GM23338 (cell line): ENCODE results near the gene TMEM252. TPM values are rescaled to one million over a fixed set of nuclear protein-coding genes. Genes with fewer than 3 reads are reported as not detected.
A peak's percentile ranks its signal among the peaks of the same experiment; 100 is the strongest.

Experiments used
- ATAC-seq: fragments of 200-7000 bp; cut with Tn5 transposase; 3 replicates; pipeline ENCODE4 v1.9.1; 2020
- DNase-seq: peaks from one replicate; pipeline ENCODE4 v3.0.0-alpha.2; 2015; ENCODE audit warnings: low spot score
- H2AFZ ChIP-seq: fragments of 200-600 bp; sonication (generic); 2 replicates; pipeline ENCODE4 v1.8.0; 2016; ENCODE audit warnings: antibody characterized with exemption, mild to moderate bottlenecking, moderate library complexity
- H3F3A ChIP-seq: fragments of 200-600 bp; sonication (generic); replicated peaks from 2 replicates; pipeline ENCODE4 v1.8.0; 2017; ENCODE audit warnings: antibody characterized with exemption, mixed run types, low read depth
- H3K27ac ChIP-seq: fragments of 200-600 bp; sonication (generic); 2 replicates; pipeline ENCODE4 v1.6.1; 2016; ENCODE audit warnings: low read depth
- H3K27me3 ChIP-seq: fragments of 200-600 bp; sonication (generic); 2 replicates; pipeline ENCODE4 v1.8.0; 2016; ENCODE audit warnings: mild to moderate bottlenecking, mixed run types, moderate library complexity; ENCODE audit not compliant: insufficient read depth
- H3K36me3 ChIP-seq: fragments of 200-600 bp; sonication (generic); 2 replicates; pipeline ENCODE4 v1.8.0; 2016; ENCODE audit warnings: mild to moderate bottlenecking; ENCODE audit not compliant: insufficient read depth
- H3K4me1 ChIP-seq: fragments of 200-600 bp; sonication (generic); 2 replicates; pipeline ENCODE4 v1.8.0; 2016; ENCODE audit warnings: mild to moderate bottlenecking, moderate library complexity; ENCODE audit not compliant: insufficient read depth
- H3K4me2 ChIP-seq: fragments of 200-600 bp; sonication (generic); 2 replicates; pipeline ENCODE4 v1.7.1; 2017; ENCODE audit warnings: mixed run types
- H3K4me3 ChIP-seq: fragments of 200-600 bp; sonication (generic); 2 replicates; pipeline ENCODE4 v1.6.1; 2016; ENCODE audit warnings: mixed run types
- H3K79me2 ChIP-seq: fragments of 200-600 bp; sonication (generic); replicated peaks from 2 replicates; pipeline ENCODE4 v1.8.0; 2017; ENCODE audit warnings: mild to moderate bottlenecking; ENCODE audit not compliant: insufficient read depth
- H3K9me2 ChIP-seq: fragments of 200-600 bp; sonication (generic); 2 replicates; pipeline ENCODE4 v1.8.0; 2017; ENCODE audit not compliant: insufficient read depth
- H4K20me1 ChIP-seq: fragments of 200-600 bp; sonication (generic); replicated peaks from 2 replicates; pipeline ENCODE4 v1.8.0; 2017; ENCODE audit warnings: mild to moderate bottlenecking; ENCODE audit not compliant: insufficient read depth
- H3K27ac Mint-ChIP-seq: 2 replicates; pipeline ENCODE4 v1.8.0; 2020; ENCODE audit warnings: inconsistent platforms, mild to moderate bottlenecking, moderate library complexity, mixed read lengths
- H3K27me3 Mint-ChIP-seq: 3 replicates; pipeline ENCODE4 v1.8.0; 2022; ENCODE audit warnings: low read depth, mild to moderate bottlenecking, moderate library complexity, mixed read lengths, inconsistent platforms; ENCODE audit not compliant: insufficient read depth, poor library complexity
- H3K36me3 Mint-ChIP-seq: 3 replicates; pipeline ENCODE4 v1.8.0; 2021; ENCODE audit warnings: low read depth, mild to moderate bottlenecking, inconsistent platforms, moderate library complexity, mixed read lengths
- H3K4me1 Mint-ChIP-seq: 3 replicates; pipeline ENCODE4 v1.8.0; 2020; ENCODE audit warnings: mild to moderate bottlenecking, inconsistent platforms, mixed read lengths
- H3K4me3 Mint-ChIP-seq: 3 replicates; pipeline ENCODE4 v1.8.0; 2021; ENCODE audit warnings: moderate library complexity, mild to moderate bottlenecking, inconsistent platforms, mixed read lengths
- H3K9me3 Mint-ChIP-seq: 3 replicates; pipeline ENCODE4 v1.8.0; 2020; ENCODE audit warnings: moderate library complexity, mild to moderate bottlenecking, inconsistent platforms, mixed read lengths
- CREB1 ChIP-seq: fragments of 250-450 bp; sonication (Bioruptor Pico); IDR thresholded peaks from 2 replicates; pipeline ENCODE4 v1.5.0; 2020; ENCODE audit warnings: low read depth, mild to moderate bottlenecking, moderate library complexity
- EZH2 ChIP-seq: fragments of 200-600 bp; sonication (generic); IDR thresholded peaks from one replicate; pipeline ENCODE4 v1.8.0; 2017; ENCODE audit warnings: antibody characterized with exemption, mild to moderate bottlenecking, low read depth; ENCODE audit not compliant: unreplicated experiment
- EZH2phosphoT487 ChIP-seq: fragments of 200-600 bp; sonication (generic); IDR thresholded peaks from one replicate; pipeline ENCODE4 v1.8.1; 2018; ENCODE audit warnings: antibody characterized with exemption; ENCODE audit not compliant: unreplicated experiment
- JUNB ChIP-seq: IDR thresholded peaks from one replicate; pipeline ENCODE4 v1.6.1; 2016; ENCODE audit warnings: antibody characterized with exemption; ENCODE audit not compliant: unreplicated experiment
- NANOG ChIP-seq: IDR thresholded peaks from 2 replicates; pipeline ENCODE4 v1.6.1; 2016; ENCODE audit warnings: antibody characterized with exemption, borderline replicate concordance
- POLR2AphosphoS5 ChIP-seq: IDR thresholded peaks from 2 replicates; pipeline ENCODE4 v1.6.1; 2016; ENCODE audit warnings: antibody characterized with exemption, low read depth
- STAT1 ChIP-seq: IDR thresholded peaks from one replicate; pipeline ENCODE4 v1.6.1; 2016; ENCODE audit warnings: antibody characterized with exemption; ENCODE audit not compliant: unreplicated experiment
- ZNF114 ChIP-seq: fragments of 250-450 bp; sonication (Bioruptor Pico); IDR thresholded peaks from 2 replicates; pipeline ENCODE4 v1.5.0; 2020; ENCODE audit warnings: mild to moderate bottlenecking, moderate library complexity
- ZNF331 ChIP-seq: fragments of 250-450 bp; sonication (Bioruptor Pico); IDR thresholded peaks from 2 replicates; pipeline ENCODE4 v1.5.0; 2020; ENCODE audit warnings: low read depth, mild to moderate bottlenecking, moderate library complexity
- polyA plus RNA-seq: library from polyadenylated mRNA; unstranded; fragments of >200 nt; fragmentation: Nextera tagmentation; extraction: Ambion mirVana; gene quantifications from 2 replicates; pipeline ENCODE4 v1.2.1, GENCODE V29; 2016
- total RNA-seq: library from RNA; depleted of rRNA; stranded (reverse); fragments of >200 nt; shearing (Covaris generic); gene quantifications from 2 replicates; pipeline ENCODE4 v1.2.3, GENCODE V29; 2014
- TF ChIP-seq, protein P1 (sequence below): IDR thresholded peaks from one replicate; pipeline ENCODE4 v1.6.1; 2018; ENCODE audit warnings: antibody characterized with exemption; ENCODE audit not compliant: unreplicated experiment
- TF ChIP-seq, protein P2 (sequence below), 2 experiments: fragments of 200-600 bp in 1 of 2; sonication (generic) in 1 of 2; conservative IDR thresholded peaks; 2 replicates each; pipeline versions ENCODE4 v1.5.1 to v1.6.1; 2016 to 2017; ENCODE audit warnings: antibody characterized with exemption in 2 of 2, low read depth in 2 of 2, mild to moderate bottlenecking in 2 of 2, moderate library complexity in 1 of 2
- TF ChIP-seq, protein P3 (sequence below): IDR thresholded peaks from 2 replicates; pipeline ENCODE4 v1.6.1; 2016; ENCODE audit warnings: antibody characterized with exemption

TMEM252 gene
- total and polyA plus RNA-seq, 2 experiments from 2014 or later, result not detected

DNA sequence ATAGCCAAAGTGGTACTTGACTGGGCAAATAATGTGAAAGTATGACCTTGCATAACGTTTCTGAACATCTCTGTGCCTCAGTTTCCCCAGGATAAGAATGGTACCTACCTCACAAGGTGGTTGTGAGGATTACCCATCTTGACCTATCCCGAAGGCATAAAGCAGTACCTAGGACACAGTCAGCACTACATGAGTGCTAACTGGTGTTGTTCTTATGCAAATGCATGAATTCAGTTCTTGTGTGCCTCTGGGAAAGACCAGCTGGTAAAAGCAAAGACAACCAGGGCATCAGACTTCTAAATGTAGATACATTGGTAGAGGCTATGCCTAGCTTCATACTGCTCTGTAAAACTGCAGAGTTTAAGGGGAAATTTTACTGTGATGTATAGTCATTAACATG lies 21.8 kb upstream of the TMEM252 start:
- Mint-ChIP-seq H3K27me3 (peaks cover 13% of the 10 kb centered on the region), H3K9me3 (no peaks in the 10 kb centered on the region), H3K4me1 (peaks cover 26% of the 10 kb centered on the region; the same call in 2 of the 3 replicates), H3K4me3 (no peak overlapping the region), H3K27ac (no peak overlapping the region), H3K36me3 (no peaks in the 10 kb centered on the region)
- Histone ChIP-seq H3K27ac (no peak overlapping the region), H3K27me3 (no peaks in the 10 kb centered on the region; the same call in 1 of the 2 replicates), H3K4me1 (peaks cover 24% of the 10 kb centered on the region), H3K9me2 (no peaks in the 10 kb centered on the region), H3F3A (no peaks in the 10 kb centered on the region), H4K20me1 (no peaks in the 10 kb centered on the region), H3K36me3 (no peaks in the 10 kb centered on the region), H3K4me2 (peak overlapping the region; percentile 7; the same call in 1 of the 2 replicates), H3K79me2 (no peaks in the 10 kb centered on the region), H2AFZ (no peak overlapping the region), H3K4me3 (no peak overlapping the region)
- ATAC-seq (peak; percentile 78), DNase-seq (peak; percentile 61)
- no peak for TF ChIP-seq EZH2phosphoT487
- TF ChIP-seq EZH2, result no peak
- no peak for TF ChIP-seq STAT1
- TF ChIP-seq, protein P1, sequence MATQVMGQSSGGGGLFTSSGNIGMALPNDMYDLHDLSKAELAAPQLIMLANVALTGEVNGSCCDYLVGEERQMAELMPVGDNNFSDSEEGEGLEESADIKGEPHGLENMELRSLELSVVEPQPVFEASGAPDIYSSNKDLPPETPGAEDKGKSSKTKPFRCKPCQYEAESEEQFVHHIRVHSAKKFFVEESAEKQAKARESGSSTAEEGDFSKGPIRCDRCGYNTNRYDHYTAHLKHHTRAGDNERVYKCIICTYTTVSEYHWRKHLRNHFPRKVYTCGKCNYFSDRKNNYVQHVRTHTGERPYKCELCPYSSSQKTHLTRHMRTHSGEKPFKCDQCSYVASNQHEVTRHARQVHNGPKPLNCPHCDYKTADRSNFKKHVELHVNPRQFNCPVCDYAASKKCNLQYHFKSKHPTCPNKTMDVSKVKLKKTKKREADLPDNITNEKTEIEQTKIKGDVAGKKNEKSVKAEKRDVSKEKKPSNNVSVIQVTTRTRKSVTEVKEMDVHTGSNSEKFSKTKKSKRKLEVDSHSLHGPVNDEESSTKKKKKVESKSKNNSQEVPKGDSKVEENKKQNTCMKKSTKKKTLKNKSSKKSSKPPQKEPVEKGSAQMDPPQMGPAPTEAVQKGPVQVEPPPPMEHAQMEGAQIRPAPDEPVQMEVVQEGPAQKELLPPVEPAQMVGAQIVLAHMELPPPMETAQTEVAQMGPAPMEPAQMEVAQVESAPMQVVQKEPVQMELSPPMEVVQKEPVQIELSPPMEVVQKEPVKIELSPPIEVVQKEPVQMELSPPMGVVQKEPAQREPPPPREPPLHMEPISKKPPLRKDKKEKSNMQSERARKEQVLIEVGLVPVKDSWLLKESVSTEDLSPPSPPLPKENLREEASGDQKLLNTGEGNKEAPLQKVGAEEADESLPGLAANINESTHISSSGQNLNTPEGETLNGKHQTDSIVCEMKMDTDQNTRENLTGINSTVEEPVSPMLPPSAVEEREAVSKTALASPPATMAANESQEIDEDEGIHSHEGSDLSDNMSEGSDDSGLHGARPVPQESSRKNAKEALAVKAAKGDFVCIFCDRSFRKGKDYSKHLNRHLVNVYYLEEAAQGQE, result no peak
- no peak for TF ChIP-seq ZNF114
- TF ChIP-seq JUNB, result no peak
- TF ChIP-seq, protein P2, sequence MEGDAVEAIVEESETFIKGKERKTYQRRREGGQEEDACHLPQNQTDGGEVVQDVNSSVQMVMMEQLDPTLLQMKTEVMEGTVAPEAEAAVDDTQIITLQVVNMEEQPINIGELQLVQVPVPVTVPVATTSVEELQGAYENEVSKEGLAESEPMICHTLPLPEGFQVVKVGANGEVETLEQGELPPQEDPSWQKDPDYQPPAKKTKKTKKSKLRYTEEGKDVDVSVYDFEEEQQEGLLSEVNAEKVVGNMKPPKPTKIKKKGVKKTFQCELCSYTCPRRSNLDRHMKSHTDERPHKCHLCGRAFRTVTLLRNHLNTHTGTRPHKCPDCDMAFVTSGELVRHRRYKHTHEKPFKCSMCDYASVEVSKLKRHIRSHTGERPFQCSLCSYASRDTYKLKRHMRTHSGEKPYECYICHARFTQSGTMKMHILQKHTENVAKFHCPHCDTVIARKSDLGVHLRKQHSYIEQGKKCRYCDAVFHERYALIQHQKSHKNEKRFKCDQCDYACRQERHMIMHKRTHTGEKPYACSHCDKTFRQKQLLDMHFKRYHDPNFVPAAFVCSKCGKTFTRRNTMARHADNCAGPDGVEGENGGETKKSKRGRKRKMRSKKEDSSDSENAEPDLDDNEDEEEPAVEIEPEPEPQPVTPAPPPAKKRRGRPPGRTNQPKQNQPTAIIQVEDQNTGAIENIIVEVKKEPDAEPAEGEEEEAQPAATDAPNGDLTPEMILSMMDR (conservative IDR thresholded peaks at IDR 0.05; ENCODE audit: low read depth in 2 of 2), result no peak
- TF ChIP-seq NANOG, result no peak
- TF ChIP-seq, protein P3, sequence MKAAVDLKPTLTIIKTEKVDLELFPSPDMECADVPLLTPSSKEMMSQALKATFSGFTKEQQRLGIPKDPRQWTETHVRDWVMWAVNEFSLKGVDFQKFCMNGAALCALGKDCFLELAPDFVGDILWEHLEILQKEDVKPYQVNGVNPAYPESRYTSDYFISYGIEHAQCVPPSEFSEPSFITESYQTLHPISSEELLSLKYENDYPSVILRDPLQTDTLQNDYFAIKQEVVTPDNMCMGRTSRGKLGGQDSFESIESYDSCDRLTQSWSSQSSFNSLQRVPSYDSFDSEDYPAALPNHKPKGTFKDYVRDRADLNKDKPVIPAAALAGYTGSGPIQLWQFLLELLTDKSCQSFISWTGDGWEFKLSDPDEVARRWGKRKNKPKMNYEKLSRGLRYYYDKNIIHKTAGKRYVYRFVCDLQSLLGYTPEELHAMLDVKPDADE, result no peak
- no peak for TF ChIP-seq CREB1 (CRISPR knock-in tag)
- no peak for TF ChIP-seq POLR2AphosphoS5
- no peak for TF ChIP-seq ZNF331 (CRISPR knock-in tag)
